H4 (cell line): ENCODE measurements around the gene GTPBP2. TPM values are rescaled to one million over a fixed set of nuclear protein-coding genes. Genes with fewer than 3 reads are reported as not detected.
A peak's percentile ranks its signal among the peaks of the same experiment; 100 is the strongest.
"Not testable (repeated sequence)": the region's sequence is repeated elsewhere in the genome, so short reads cannot be mapped to it uniquely, and the experiment has no call there.

Experiments used
- DNase-seq: peaks from one replicate; pipeline ENCODE4 v3.0.0-alpha.2; 2015; ENCODE audit warnings: low spot score
- total RNA-seq: library from RNA; depleted of rRNA; stranded (reverse); fragments of >200 nt; shearing (Covaris generic); gene quantifications from 2 replicates; pipeline ENCODE4 v1.2.3, GENCODE V29; 2014

The GTPBP2 gene
- total RNA-seq, 1 experiment from 2014 or later: 51.4 TPM

DNA sequence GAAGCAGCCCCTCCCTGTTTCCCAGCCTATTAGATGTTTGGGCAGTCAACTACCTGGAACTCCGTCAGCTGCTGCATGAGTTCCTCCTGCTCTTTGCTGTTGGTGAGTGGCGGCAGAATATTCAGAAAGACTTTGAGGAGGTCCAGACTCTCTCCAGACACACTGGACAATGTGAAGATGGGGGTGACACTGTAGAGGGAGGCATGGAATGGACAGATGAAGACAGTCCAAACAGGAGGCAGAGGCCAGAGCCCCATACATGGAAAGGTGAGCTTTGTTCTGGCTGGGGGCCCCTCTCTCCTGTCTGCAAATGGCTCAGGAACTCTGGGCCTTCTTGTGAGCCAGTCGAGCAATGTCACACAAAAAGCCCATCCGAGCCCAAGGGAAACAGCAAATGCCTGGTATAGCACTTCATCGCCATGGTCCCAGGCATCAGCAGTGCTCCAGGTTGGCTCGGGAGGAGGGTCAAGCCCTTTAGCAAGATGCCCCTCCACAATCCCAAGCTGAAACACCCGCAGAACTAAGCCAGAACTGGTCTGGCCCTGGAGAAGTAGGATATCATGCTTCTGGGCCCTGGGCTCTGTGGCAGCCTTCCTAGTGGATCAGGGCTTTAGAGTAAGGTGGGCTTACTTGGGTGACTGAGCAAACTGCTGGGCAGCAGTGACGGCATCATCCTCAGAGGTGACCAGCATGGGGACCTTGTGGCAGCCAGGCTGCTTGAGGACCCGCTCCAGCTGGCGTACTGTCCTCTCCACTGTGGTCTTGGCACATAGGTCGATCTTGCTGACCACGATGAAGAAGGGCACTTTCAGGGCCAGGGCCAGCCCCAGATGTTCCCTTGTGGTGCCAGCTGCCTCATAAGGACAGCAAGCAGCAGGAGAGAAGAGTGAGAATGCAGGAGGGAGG lies 4.9 kb downstream of the GTPBP2 start:
- no peak for DNase-seq

DNA sequence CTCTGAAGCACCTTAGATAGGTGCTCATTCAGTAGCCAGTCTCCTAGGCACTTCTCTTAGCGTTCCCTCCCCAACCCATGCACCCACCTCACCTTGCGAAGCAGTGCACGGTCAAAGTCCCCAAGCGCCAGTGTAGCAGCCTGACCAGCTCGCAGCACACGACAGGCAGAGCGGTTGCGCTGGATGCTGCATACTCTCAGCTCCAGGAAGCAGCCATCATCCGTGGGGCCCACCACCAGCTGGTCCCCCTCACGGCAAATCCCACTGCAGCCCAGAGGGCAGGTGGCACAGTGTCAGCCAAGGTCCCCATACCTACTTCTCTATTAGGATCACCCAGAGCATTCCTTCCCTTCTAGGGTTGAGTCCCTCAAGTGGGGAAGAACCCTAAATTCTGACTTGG lies 6.5 kb downstream of the GTPBP2 start:
- no peak for DNase-seq

DNA sequence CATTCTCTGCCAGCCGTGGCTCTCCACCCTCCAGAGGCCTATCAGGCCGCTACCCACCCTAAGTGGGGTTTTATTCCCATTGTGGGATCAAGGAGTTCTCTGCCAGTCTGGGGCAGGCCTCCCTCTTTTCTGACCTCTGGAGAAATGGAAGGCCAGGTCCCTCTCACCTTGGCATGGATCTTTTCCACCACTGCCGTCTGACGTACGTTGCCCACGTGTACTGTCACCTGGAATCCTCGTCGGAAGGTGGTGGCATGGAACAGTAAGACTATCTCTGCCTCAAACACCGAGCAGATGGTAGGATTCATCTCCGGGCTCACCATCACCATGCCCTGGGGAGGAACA lies 7.3 kb downstream of the GTPBP2 start:
- DNase-seq: no peak

DNA sequence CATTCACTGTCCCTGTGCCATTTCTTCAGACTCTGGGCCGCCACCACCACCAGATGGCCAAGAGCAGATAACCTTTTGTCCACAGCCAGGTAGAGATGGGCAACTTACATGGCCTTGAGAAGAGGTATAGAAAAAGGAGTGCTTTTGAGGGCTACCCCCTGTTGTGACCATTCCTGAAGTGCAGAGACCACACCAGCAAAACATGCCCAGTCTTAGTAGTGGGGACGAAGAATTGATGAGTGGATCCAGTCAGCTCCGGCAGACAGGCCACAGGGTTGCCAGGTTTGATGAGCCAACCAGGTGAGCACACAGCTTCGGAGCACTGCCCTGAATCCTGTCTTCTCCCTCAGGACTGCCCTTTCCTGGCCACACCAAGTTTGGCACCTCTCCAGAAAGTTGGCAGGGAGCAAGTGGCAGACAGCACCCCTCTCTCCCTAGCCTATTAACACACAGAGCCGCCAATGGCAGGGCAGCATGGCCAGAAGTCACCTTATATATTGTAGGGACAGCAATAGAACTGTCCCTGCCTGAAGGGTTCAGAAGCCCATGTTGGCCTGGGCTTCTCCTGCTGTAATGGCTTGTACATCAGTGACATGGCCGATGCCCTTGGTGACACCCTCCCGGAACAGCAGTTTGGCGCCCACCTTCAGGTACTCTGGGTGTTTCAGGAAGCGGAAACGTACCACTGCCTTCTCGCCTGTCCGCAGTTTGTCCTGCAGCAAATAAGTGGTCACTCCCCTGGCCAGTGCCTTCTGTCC lies 7.8 kb downstream of the GTPBP2 start:
- no peak for DNase-seq

DNA sequence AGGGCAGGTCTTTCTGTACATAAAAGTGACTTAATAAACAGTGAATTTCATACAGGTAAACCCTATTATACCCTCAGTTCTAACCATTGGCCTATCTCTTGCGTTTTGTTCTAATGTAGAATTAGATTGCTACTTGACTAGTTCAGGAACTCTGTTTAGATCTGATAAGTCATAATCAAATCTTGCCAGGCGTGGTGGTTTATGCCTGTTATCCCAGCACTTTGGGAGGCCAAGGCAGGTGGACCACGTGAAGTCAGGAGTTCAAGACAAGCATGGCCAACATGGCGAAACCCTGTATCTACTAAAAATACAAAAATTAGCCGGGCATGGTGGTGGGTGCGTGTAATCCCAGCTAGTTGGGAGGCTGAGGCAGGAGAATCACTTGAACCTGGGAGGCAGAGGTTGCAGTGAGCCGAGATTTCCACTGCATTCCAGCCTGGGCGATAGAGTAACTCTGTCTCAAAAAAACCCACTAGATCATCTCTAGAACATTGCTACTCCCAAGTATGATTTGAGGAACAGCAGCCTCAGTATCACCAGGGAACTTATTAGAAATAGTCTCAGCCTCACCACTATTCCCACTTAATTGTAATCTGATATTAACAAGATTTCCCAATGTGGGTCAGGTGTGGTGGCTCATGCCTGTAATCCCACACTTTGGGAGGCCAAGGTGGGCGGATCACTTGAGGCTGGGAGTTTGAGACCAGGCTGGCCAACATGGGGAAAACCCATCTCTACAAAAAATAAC lies 12.2 kb downstream of the GTPBP2 start:
- DNase-seq: no peak

DNA sequence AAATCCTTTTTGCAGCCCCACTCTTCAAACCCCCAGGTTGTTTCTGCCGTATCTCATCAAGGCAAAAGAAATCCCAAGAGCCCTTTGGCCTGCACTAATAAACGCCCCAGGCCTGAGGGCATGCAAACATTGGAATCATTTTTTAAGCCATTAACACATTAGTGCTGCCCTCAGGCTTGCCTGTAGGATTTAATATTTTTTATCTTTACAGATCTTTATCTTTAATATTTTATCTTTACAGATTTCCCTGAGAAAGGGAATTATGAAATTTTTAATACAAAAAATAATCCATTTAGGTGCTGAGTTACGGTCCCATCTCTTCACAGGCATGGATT lies 14.7 kb downstream of the GTPBP2 start:
- no peak for DNase-seq

DNA sequence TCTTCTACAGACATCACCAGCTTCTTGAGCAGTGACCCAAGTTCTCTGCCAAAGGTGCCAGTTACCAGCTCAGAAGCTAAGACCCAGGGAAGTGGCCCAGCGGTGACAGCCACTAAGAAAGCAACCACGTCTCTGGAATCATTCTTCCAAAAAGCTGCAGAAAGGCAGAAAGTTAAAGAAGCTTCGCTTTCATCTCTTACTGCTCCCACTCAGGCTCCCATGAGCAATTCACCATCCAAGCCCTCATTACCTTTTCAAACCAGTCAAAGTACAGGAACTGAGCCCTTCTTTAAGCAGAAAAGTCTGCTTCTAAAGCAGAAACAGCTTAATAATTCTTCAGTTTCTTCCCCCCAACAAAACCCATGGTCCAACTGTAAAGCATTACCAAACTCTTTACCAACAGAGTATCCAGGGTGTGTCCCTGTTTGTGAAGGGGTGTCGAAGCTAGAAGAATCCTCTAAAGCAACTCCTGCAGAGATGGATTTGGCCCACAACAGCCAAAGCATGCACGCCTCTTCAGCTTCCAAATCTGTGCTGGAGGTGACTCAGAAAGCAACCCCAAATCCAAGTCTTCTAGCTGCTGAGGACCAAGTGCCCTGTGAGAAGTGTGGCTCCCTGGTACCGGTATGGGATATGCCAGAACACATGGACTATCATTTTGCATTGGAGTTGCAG lies 15.2 kb downstream of the GTPBP2 start:
- DNase-seq: no peak

DNA sequence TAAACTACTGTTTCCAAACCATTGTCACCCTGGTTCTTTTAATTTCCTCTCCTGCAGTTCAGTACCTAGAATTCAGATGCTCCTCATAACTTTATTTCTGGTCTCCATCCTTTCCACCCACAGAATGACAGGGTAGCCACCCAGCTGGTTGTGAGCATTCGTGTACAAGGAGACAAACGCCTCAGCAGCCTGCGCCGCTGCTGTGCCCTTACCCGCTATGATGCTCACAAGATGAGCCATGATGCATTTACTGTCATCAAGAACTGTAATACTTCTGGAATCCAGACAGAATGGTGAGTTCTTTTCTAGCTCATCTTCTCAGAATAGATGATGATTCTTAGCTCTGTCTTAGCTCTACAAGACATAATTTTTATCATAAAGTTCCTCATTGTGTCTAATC lies 18.6 kb downstream of the GTPBP2 start:
- DNase-seq: no peak

DNA sequence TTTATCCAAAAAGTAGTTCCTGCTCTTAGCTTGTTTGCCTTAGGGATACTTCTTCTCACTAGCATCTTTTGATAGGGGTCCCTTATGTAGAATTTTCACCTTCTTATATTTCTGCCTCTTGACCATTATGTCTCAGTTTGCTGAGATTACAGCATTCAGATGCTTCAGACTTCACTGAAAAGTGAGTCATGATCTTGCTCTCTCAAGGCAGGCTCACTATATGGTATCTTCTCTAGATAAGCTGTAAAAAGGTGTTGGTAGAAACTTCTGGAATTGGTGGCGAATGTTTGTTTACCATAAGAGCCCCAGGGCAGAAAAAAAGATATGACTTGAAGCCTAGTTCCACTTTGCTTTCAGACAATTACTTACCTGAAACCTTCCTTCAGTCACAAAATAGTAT lies 19.7 kb downstream of the GTPBP2 start:
- DNase-seq: no peak

DNA sequence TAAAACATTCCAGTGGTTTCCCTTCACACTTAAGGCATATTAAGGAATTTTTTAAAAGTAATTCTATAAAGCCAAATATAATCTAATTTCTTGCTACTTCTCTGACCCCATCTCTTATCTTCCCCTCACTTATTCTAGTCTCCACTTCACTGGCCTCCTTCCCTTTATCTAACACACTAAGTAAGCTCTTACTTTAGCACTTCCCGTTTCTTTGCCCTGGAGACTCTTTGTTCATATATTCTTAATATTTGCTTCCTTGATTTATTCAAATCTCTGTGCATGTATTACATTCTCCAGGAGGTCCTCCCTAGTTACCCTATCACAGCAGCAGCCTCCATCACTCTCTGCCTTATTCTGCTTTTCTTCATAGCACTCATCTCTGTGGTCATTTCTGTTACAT lies 20.3 kb downstream of the GTPBP2 start:
- no peak for DNase-seq

DNA sequence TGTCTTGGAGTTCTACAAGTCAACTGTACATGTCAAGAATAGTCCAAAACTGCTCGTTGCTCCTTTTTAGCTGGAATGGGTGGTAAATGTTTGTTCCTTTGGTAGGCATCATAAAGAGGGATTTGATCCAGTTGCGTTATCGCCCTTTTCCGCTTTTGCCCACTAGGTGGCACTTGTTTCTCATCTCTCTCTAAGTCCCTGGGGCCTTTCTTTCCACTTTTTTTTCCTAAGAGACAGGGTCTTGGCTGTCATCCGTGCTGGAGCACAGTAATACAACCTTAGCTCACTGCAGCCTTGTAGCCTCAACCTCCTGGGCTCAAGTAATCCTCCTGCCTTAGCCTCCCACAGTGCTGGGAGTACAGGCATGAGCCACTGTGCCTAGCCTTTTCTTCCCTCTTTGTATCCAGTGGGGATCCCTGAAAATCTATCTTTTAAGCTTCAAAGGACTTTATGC lies 20.7 kb downstream of the GTPBP2 start:
- DNase-seq: peak; percentile 75

DNA sequence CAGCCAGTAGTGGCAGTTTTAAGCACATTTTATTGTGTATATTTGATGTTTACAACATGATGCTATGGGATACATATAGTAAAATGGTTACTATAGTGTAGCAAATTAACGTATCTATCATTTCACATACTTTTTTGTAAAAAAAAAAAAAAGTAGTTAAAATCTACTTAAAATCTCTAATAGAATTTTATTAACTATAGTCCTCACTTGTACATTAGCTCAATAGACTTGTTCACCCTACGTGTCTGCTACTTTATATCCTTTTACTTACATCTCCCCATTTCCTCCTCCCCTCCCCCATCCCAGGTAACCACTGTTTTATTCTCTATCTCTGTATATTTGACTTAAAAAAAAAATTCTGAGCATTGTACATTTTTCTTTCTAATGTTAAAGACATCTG lies 23.0 kb downstream of the GTPBP2 start:
- no peak for DNase-seq

DNA sequence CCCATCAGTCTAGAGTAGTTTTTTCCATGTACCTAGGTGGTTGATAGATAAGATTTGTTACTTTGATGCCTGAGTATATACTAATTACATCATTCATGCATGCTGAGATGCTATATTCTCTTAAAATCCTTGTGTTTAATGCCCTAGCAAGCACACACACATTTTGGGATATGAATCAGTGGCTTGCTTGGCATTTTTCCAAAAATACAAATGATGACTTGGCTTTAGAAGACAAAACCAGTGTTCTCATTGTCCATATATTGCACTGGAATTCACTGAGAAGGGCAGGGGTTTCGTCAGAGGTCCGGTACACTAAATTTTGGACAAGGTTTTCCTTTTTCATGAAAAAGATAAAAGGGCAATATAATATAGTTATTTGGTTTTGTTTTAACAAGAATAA lies 24.9 kb downstream of the GTPBP2 start:
- no peak for DNase-seq

DNA sequence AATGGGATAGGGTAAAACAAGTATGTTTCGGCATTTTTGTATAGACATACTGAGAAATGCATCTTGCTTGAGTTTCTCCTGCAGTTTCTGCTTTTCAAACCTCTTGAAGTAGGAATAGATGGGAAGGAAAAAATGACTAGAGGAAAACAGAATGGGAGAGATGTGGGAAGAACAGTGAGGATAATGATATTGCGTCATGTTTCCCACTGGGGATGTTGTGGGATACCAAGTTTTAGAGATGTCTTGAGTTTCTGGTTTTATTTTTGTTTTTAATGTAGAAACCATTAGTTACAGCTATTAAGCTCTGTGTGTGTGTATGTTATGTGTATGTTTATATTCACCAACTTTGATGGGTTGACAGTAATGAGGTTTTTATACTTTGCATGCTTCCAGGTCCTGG lies 28.5 kb downstream of the GTPBP2 start:
- no peak for DNase-seq

DNA sequence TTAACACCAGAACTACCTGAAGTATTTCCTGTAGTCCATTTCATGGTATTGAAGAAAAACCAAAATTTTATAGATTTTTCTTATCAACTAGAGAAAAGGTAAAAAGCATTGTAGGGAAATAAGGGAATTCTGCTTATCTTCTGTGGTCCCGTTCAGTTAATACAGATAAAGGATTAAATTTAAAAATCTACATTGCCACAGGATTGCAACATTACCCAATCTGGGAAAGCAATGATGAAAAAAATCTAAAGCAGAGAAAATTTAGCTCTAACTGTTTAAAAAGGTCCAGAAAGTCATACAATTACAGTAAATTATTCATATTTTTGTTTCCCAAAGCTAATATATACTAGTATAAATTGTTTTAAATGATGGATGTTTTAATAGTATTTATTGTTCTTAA lies 35.1 kb downstream of the GTPBP2 start:
- DNase-seq: no peak

DNA sequence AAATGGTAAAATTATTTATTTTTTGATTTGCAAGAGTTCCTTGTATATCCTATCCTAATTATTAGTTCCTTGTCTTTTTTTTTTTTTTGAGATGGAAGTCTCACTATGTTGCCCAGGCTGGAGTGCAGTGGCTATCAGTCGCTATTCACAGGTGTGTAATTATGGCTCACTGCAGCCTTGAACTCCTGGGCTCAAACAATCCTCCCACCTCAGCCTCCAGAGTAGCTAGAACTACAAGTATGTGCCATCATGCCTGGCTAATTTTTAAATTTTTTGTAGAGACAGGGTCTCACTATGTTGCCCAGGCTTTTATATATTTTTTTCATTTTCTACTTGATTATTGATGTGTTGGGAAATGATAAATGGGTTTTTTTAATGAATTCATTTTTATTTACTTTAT lies 39.5 kb downstream of the GTPBP2 start:
- DNase-seq: not testable (repeated sequence)

DNA sequence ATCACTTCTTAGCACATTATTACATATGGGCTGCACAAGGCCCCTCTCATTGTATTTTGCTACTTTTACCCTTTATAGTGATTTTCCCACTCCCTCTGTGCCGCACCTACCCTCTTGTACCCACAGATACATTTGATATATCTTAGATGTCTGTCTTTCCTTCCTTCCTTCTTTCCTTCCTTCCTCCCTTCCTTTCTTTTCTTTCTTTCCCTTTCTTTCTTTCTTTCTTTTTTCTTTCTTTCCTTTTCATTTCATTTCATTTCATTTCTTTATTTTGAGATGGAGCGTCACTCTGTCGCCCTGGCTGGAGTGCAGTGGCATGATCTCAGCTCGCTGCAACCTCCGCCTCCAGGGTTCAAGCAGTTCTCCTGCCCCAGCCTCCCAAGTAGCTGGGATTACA lies 40.9 kb downstream of the GTPBP2 start:
- DNase-seq: no peak

DNA sequence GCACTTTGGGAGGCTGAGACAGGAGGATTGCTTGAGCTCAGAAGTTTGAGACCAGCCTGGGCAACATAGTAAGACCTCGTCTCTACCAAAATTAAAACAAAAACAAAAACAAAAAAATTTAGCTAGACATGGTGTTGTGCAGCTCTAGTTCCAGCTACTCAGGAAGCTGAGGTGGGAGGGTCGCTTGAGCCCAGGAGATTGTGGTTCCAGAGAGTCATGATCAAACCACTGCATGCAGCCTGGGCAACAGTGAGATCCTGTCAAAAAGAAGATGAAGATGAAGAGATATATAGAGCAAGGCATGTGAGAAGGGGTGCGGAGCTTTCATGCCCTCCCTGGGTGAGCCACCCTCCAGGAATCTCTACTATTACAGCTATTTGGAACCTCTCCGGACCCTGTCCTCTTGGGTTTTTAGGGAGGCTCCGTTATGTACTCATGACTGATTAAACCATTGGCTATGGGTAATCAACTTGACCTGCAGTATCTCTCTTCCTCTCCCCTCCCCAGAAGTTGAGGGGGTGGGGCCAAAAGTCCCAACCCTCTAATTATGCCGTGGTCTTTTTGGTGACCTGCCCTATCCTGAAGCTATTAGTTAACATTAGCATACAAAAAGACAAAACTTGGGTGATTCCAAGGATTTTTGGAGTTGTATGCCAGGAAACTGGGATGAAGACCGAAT lies 44.0 kb downstream of the GTPBP2 start:
- DNase-seq: no peak

DNA sequence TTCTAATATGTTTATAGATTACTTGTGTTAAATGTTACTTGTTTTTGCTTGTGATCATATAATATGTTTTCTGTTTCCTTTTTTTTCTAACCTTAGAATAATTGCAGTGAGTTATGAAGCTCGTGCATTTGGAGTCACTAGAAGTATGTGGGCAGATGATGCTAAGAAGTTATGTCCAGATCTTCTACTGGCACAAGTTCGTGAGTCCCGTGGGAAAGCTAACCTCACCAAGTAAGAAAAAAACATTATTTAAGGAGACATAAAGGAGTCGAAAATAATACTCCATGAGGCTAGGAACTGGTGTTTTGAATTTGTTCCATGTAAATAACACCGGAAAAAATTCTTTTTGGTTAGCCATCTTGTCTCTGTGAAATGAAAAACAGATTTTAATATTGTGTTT lies 46.2 kb downstream of the GTPBP2 start:
- DNase-seq: no peak

DNA sequence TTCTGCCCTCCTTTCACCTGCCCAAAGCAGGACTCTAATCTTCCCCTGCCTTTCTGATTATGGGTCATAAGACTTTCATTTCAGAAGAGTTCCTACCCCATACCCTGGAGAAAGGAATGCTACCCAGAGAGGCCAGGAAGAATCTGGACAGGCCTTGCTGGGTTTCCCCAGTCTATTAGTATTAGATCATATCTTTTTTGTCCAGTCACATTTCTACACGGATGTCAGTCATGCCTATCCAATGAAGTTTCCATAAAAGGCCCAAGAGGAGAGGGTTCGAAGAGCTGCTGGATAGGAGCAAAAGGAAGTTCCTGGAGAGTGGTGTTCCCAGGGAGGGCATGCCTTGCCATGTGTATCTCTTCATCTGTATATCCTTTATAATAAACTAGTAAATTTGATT lies 49.9 kb downstream of the GTPBP2 start:
- no peak for DNase-seq

DNA sequence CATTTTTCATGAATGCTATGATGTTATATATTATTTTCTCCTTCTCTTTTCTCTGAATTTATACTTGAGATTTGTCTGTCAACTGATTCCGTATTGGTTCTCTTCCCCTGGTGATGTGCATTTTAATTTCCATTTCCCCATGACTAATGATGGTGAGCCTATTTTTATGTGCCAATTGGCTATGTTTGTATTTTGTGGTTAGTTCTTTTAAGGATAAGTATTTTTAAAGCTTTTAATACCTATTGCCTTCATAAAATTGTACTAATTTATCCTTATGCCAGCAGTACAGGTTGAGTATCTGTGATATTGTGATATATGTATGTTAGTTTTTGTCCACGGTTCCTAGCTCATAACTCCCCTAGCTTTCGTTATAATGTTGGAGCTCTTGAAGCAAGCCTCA lies 50.3 kb downstream of the GTPBP2 start:
- DNase-seq: no peak
